CD4-positive, alpha-beta T cell (primary cell): ENCODE results near the gene PBLD. TPM values are rescaled to one million over a fixed set of nuclear protein-coding genes. Genes with fewer than 3 reads are reported as not detected.
"Not testable (repeated sequence)": the region's sequence is repeated elsewhere in the genome, so short reads cannot be mapped to it uniquely, and the experiment has no call there.

ENCODE experiments used
- ATAC-seq: fragments of 200-7000 bp; cut with Tn5 transposase; one replicate; pipeline ENCODE4 v1.10.0; 2022; ENCODE audit warnings: mild to moderate bottlenecking; ENCODE audit not compliant: poor library complexity
- CTCF ChIA-PET: fragments of 350-600 bp; sonication (Branson Sonifier 250); formaldehyde crosslinking; loops from one replicate; lab custom pipeline; 2021; ENCODE audit warnings: antibody characterized with exemption, inconsistent platforms; lab: Charles Lee
- POLR2A ChIA-PET: fragments of 350-600 bp; sonication (Branson Sonifier 250); formaldehyde crosslinking; loops from one replicate; lab custom pipeline; 2021; ENCODE audit warnings: antibody characterized with exemption, inconsistent platforms; lab: Charles Lee
- DNase-seq, 14 experiments: peaks; one replicate each; pipeline ENCODE4 v3.0.0-alpha.2; 2013 to 2020; ENCODE audit warnings: mixed read lengths in 2 of 14
- H3K27ac ChIP-seq, 2 donors: one replicate each; pipeline versions ENCODE4 v1.5.1 to v1.7.0; 2013; ENCODE audit warnings: low read length in 2 of 2, low read depth in 1 of 2, mild to moderate bottlenecking in 1 of 2
- H3K27me3 ChIP-seq, 2 experiments: 1 replicate in 1 of 2; 2 replicates in 1 of 2; pipeline versions ENCODE4 v1.6.1 to v1.7.0; 2013; ENCODE audit warnings: low read length in 2 of 2, control low read depth in 1 of 2, mild to moderate bottlenecking in 1 of 2, moderate library complexity in 1 of 2; ENCODE audit not compliant: insufficient read depth in 2 of 2, control insufficient read depth in 1 of 2
- H3K36me3 ChIP-seq: one replicate; pipeline ENCODE4 v1.6.1; 2013; ENCODE audit warnings: low read length, control low read depth; ENCODE audit not compliant: insufficient read depth
- H3K4me1 ChIP-seq: one replicate; pipeline ENCODE4 v1.6.1; 2013; ENCODE audit warnings: low read length, control low read depth; ENCODE audit not compliant: insufficient read depth
- H3K4me3 ChIP-seq: one replicate; pipeline ENCODE4 v1.5.1; 2013; ENCODE audit warnings: mild to moderate bottlenecking, low read length, moderate library complexity
- H3K9me3 ChIP-seq, 2 experiments: 1 replicate in 1 of 2; 2 replicates in 1 of 2; pipeline versions ENCODE4 v1.6.1 to v1.7.0; 2013; ENCODE audit warnings: low read length in 2 of 2, mild to moderate bottlenecking in 2 of 2, control low read depth in 1 of 2, moderate library complexity in 1 of 2; ENCODE audit not compliant: control insufficient read depth in 1 of 2, insufficient read depth in 1 of 2
- H3K27ac Mint-ChIP-seq: one replicate; pipeline ENCODE4 v1.8.0; 2020; ENCODE audit warnings: mixed read lengths
- H3K27me3 Mint-ChIP-seq: one replicate; pipeline ENCODE4 v1.8.0; 2021; ENCODE audit warnings: mixed read lengths
- H3K36me3 Mint-ChIP-seq: one replicate; pipeline ENCODE4 v1.8.0; 2021; ENCODE audit warnings: low read depth, mixed read lengths
- H3K4me1 Mint-ChIP-seq: one replicate; pipeline ENCODE4 v1.8.0; 2021; ENCODE audit warnings: low read depth, mixed read lengths
- H3K4me3 Mint-ChIP-seq: one replicate; pipeline ENCODE4 v1.8.0; 2020; ENCODE audit warnings: mild to moderate bottlenecking, mixed read lengths
- H3K9me3 Mint-ChIP-seq: one replicate; pipeline ENCODE4 v1.8.0; 2020; ENCODE audit warnings: mixed read lengths
- intact Hi-C, 2 experiments: fragments of 100-400 bp; cut with DNase I in 1 of 2; cut with micrococcal nuclease in 1 of 2; formaldehyde crosslinking; loops; one replicate each; pipeline versions ENCODE4 v1.15.1 to v1.9.0; 2023 to 2025; cut with DNase I, micrococcal nuclease
- total RNA-seq, 174 experiments: library from RNA in 2 of 174; stranded (reverse) in 2 of 174; gene quantifications; one replicate each; pipeline ENCODE4 v1.2.3 and lab custom pipeline; 2021 to 2026
- TF ChIP-seq, protein P1 (sequence below): fragments of 200-600 bp; IDR thresholded peaks from one replicate; pipeline ENCODE4 v1.8.0; 2022; ENCODE audit warnings: antibody characterized with exemption, mild to moderate bottlenecking

Gene PBLD
- total RNA-seq, 2 experiments from 2014 or later, result 1.6 to 1.7 TPM

DNA sequence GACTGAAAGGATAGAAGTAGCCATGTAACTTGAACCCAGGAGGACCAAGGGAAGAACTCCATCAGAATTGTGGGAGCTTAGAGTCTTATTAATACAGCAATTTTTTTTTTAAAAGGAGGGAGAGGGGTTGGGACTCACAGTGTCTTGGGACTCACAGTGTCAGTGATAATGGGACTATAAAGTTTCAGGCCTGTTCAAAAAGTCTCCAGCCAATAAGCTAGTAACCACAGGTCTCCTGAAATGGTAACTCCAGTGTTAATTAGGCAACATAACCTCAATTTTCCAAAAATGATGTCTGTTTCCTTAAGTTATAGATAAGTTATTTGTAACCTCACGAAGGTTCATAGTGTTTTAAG is 3.2 kb downstream of the PBLD start:
- Histone ChIP-seq H3K4me3 (no peak overlapping the region), H3K36me3 (no peaks in the 10 kb centered on the region), H3K9me3 (no peaks in the 10 kb centered on the region), H3K27ac (no peak overlapping the region), H3K4me1 (peaks cover 16% of the 10 kb centered on the region), H3K27me3 (no peaks in the 10 kb centered on the region)
- intact Hi-C loops, result no loop called here
- no peaks in the 10 kb centered on the region for H3K27me3 Mint-ChIP-seq
- peaks cover 34% of the 10 kb centered on the region for H3K36me3 Mint-ChIP-seq
- CTCF ChIA-PET, result interaction anchor here (0.6 to 1.2 kb wide), 2 partner anchors 19 to 238 kb away, joined by 3 to 4 read pairs; no protein-coding TSS in a partner anchor
- peak overlapping the region; percentile 53 for H3K4me3 Mint-ChIP-seq
- TF ChIP-seq, protein P1, sequence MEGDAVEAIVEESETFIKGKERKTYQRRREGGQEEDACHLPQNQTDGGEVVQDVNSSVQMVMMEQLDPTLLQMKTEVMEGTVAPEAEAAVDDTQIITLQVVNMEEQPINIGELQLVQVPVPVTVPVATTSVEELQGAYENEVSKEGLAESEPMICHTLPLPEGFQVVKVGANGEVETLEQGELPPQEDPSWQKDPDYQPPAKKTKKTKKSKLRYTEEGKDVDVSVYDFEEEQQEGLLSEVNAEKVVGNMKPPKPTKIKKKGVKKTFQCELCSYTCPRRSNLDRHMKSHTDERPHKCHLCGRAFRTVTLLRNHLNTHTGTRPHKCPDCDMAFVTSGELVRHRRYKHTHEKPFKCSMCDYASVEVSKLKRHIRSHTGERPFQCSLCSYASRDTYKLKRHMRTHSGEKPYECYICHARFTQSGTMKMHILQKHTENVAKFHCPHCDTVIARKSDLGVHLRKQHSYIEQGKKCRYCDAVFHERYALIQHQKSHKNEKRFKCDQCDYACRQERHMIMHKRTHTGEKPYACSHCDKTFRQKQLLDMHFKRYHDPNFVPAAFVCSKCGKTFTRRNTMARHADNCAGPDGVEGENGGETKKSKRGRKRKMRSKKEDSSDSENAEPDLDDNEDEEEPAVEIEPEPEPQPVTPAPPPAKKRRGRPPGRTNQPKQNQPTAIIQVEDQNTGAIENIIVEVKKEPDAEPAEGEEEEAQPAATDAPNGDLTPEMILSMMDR, result no peak
- no peaks in the 10 kb centered on the region for H3K9me3 Mint-ChIP-seq
- ATAC-seq, result no peak
- no peak for DNase-seq
- peak overlapping the region; percentile 98 for H3K27ac Mint-ChIP-seq
- peaks cover 31% of the 10 kb centered on the region for H3K4me1 Mint-ChIP-seq
- POLR2A ChIA-PET, result interaction anchor here (1.0 kb wide), 1 partner anchor 77 kb away, joined by 3 read pairs; the partner anchor contains the start of gene RUFY2

DNA sequence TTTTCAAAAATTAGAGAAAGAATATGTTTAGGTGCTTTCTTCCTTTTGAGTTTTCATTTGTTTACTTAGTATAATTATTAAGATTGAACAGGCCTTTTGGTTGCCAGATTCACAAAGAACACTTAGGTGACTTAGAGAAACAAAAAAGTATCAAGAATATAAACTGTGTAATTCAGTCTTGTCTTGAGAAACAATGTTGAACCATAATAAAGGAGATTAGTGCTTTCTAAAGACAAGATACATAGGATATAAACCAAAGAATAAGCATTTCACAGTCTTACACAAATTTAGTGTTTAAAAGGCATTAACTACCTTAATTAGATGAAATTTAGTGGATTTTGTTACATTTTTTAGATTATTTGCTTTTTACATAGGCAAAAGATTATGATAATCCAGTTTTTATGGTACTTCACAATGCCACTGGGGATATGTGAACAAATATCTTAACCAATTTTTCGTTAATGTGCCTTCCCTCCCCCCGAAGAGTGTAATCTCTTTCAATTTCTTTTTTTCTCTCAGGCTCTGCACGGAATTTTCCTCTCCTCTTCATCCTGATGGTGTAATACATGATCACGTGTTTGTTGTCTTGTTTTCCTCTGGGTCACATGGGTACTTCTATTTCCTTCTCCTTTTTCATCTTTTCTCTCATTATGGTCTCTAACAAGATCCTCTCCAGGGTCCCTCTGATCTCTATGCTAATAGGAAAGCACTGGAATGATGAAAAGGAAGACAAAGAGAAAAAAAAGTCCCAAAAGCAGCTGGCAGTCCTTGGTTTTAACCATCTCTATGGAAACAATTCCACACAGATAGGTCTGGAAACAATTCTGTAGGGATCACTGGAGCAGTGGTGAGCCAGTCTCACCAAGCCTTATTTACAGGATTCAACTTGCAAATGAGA is 4.6 kb downstream of the PBLD start:
- no peak for ATAC-seq
- TF ChIP-seq, protein P1, result no peak
- Mint-ChIP-seq H3K27me3 (no peaks in the 10 kb centered on the region), H3K36me3 (peaks cover 23% of the 10 kb centered on the region), H3K9me3 (no peaks in the 10 kb centered on the region), H3K27ac (no peak overlapping the region), H3K4me1 (peaks cover 18% of the 10 kb centered on the region), H3K4me3 (no peak overlapping the region)
- DNase-seq, result peak in 3 of 14 experiments; percentile 26 to 37 (median 35)
- Histone ChIP-seq H3K9me3 (no peaks in the 10 kb centered on the region), H3K27me3 (no peaks in the 10 kb centered on the region), H3K4me3 (no peak overlapping the region), H3K4me1 (peaks cover 16% of the 10 kb centered on the region), H3K36me3 (no peaks in the 10 kb centered on the region), H3K27ac (no peak overlapping the region)
- intact Hi-C loops, result no loop called here
- ChIA-PET POLR2A (no interaction called here), CTCF (no interaction called here)

DNA sequence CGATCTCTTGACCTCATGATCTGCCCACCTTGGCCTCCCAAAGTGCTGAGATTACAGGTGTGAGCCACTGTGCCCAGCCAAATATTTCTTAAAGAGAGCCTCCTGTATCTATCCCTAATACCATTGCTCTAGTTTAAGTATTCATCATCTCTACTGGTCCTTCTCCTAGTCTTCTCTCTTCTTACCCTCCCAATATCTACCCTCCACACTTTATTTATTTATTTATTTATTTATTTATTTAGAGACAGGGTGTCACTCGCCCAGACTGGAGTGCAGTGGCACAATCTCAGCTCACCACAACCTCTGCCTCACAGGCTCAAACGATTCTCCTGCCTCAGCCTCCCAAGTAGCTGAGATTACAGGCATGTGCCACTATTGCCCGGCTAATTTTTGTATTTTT is 8.3 kb downstream of the PBLD start:
- H3K36me3 ChIP-seq, H3K27ac ChIP-seq, H3K4me3 ChIP-seq, DNase-seq, H3K4me1 Mint-ChIP-seq, intact Hi-C loops, H3K9me3 Mint-ChIP-seq, H3K36me3 Mint-ChIP-seq, H3K4me3 Mint-ChIP-seq, ATAC-seq, H3K9me3 ChIP-seq, H3K27me3 ChIP-seq, H3K27ac Mint-ChIP-seq, H3K27me3 Mint-ChIP-seq, H3K4me1 ChIP-seq: not testable (repeated sequence)
- POLR2A ChIA-PET, result interaction anchor here (1.0 kb wide), 1 partner anchor 160 kb away, joined by 3 read pairs; no protein-coding TSS in a partner anchor
- CTCF ChIA-PET, result interaction anchor here (1.5 kb wide), 1 partner anchor 24 kb away, joined by 4 read pairs; no protein-coding TSS in a partner anchor
